IMR-90 (cell line): Measurements from ENCODE around the gene ICAM1. TPM values are rescaled to one million over a fixed set of nuclear protein-coding genes. Genes with fewer than 3 reads are reported as not detected.
A peak's percentile ranks its signal among the peaks of the same experiment; 100 is the strongest.

Experiments
- ATAC-seq: fragments of 200-7000 bp; cut with Tn5 transposase; 2 replicates; pipeline ENCODE4 v1.9.1; 2020; ENCODE audit warnings: low read depth, mild to moderate bottlenecking, moderate library complexity
- BruUV-seq: library from RNA; stranded (reverse); fragments of 400-500 nt; replicated peaks from 2 replicates; lab custom pipeline; 2021; lab: Mats Ljungman, UMichigan
- CTCF ChIA-PET: fragments of 300-600 bp; formaldehyde crosslinking; extraction: SDS; loops from one replicate; lab custom pipeline; 2021; ENCODE audit warnings: antibody characterized with exemption; lab: Yijun Ruan, JAX
- POLR2A ChIA-PET: fragments of 300-600 bp; sonication (Branson Sonifier 250); formaldehyde crosslinking; loops from one replicate; lab custom pipeline; 2022; ENCODE audit warnings: antibody characterized with exemption; ENCODE audit not compliant: unreplicated experiment; lab: Charles Lee
- DNase-seq: peaks from one replicate; pipeline ENCODE4 v3.0.0; 2013
- H2AFZ ChIP-seq: replicated peaks from 2 replicates; pipeline ENCODE3; 2013; ENCODE audit warnings: low read length, mild to moderate bottlenecking; ENCODE audit not compliant: poor library complexity
- H2AK5ac ChIP-seq: 2 replicates; pipeline ENCODE4 v1.6.1; 2013; ENCODE audit warnings: low read depth, low read length, inconsistent platforms
- H2AK9ac ChIP-seq: replicated peaks from 2 replicates; pipeline ENCODE3; 2013; ENCODE audit warnings: mild to moderate bottlenecking, low read depth, low read length, moderate library complexity; ENCODE audit not compliant: poor library complexity
- H2BK120ac ChIP-seq: 2 replicates; pipeline ENCODE4 v1.6.1; 2013; ENCODE audit warnings: low read depth, low read length, inconsistent platforms
- H2BK15ac ChIP-seq: 3 replicates; pipeline ENCODE4 v1.6.1; 2013; ENCODE audit warnings: low read depth, low read length, inconsistent platforms
- H2BK20ac ChIP-seq: 2 replicates; pipeline ENCODE4 v1.6.1; 2013; ENCODE audit warnings: low read depth, mild to moderate bottlenecking, inconsistent platforms, low read length, moderate library complexity
- H2BK5ac ChIP-seq: 2 replicates; pipeline ENCODE4 v1.6.1; 2013; ENCODE audit warnings: mild to moderate bottlenecking, low read depth, low read length, inconsistent platforms; ENCODE audit not compliant: poor library complexity, severe bottlenecking
- H3K14ac ChIP-seq: replicated peaks from 2 replicates; pipeline ENCODE4 v1.6.1; 2013; ENCODE audit warnings: low read depth, low read length, inconsistent platforms
- H3K18ac ChIP-seq: 2 replicates; pipeline ENCODE4 v1.6.1; 2013; ENCODE audit warnings: low read depth, low read length, control low read depth
- H3K23ac ChIP-seq: 2 replicates; pipeline ENCODE4 v1.6.1; 2013; ENCODE audit warnings: low read depth, low read length, inconsistent platforms
- H3K27ac ChIP-seq: 2 replicates; pipeline ENCODE4 v1.5.1; 2013; ENCODE audit warnings: mild to moderate bottlenecking, control low read depth, low read length; ENCODE audit not compliant: insufficient read depth
- H3K27me3 ChIP-seq: 2 replicates; pipeline ENCODE4 v1.6.1; 2013; ENCODE audit warnings: low read length; ENCODE audit not compliant: control insufficient read depth, insufficient read depth
- H3K36me3 ChIP-seq: 2 replicates; pipeline ENCODE4 v1.6.1; 2013; ENCODE audit warnings: low read length, mixed read lengths; ENCODE audit not compliant: control insufficient read depth, insufficient read depth
- H3K4ac ChIP-seq: 2 replicates; pipeline ENCODE4 v1.6.1; 2013; ENCODE audit warnings: low read depth, low read length, inconsistent platforms
- H3K4me1 ChIP-seq: 2 replicates; pipeline ENCODE4 v1.6.1; 2013; ENCODE audit warnings: low read length, mixed read lengths; ENCODE audit not compliant: control insufficient read depth, insufficient read depth
- H3K4me2 ChIP-seq: 2 replicates; pipeline ENCODE4 v1.6.1; 2013; ENCODE audit warnings: low read depth, mild to moderate bottlenecking, control low read depth, low read length, moderate library complexity
- H3K4me3 ChIP-seq: 2 replicates; pipeline ENCODE4 v1.5.1; 2013; ENCODE audit warnings: low read depth, mild to moderate bottlenecking, control low read depth, low read length, moderate library complexity; ENCODE audit not compliant: insufficient read depth
- H3K56ac ChIP-seq: 2 replicates; pipeline ENCODE4 v1.6.1; 2013; ENCODE audit warnings: low read length, inconsistent platforms; ENCODE audit not compliant: insufficient read depth; ENCODE audit errors: extremely low read depth
- H3K79me1 ChIP-seq, 2 experiments: 2 replicates each; pipeline ENCODE4 v1.6.1; 2013; ENCODE audit warnings: low read length in 2 of 2, inconsistent platforms in 1 of 2, low read depth in 1 of 2
- H3K9ac ChIP-seq: 2 replicates; pipeline ENCODE4 v1.6.1; 2013; ENCODE audit warnings: low read depth, low read length, control low read depth
- H3K9me1 ChIP-seq: 2 replicates; pipeline ENCODE4 v1.6.1; 2013; ENCODE audit warnings: low read length, inconsistent platforms; ENCODE audit not compliant: insufficient read depth
- H3K9me3 ChIP-seq: 2 replicates; pipeline ENCODE4 v1.6.1; 2013; ENCODE audit warnings: low read length; ENCODE audit not compliant: control insufficient read depth, insufficient read depth
- H4K20me1 ChIP-seq: 2 replicates; pipeline ENCODE4 v1.6.1; 2013; ENCODE audit warnings: low read length, inconsistent platforms; ENCODE audit not compliant: insufficient read depth
- H4K5ac ChIP-seq: 2 replicates; pipeline ENCODE4 v1.6.1; 2013; ENCODE audit warnings: mild to moderate bottlenecking, low read depth, low read length, control low read depth
- H4K8ac ChIP-seq, 2 experiments: 2 replicates each; pipeline ENCODE4 v1.6.1; 2013; ENCODE audit warnings: low read depth in 2 of 2, low read length in 2 of 2, control low read depth in 1 of 2, inconsistent platforms in 1 of 2
- H4K91ac ChIP-seq: 2 replicates; pipeline ENCODE4 v1.6.1; 2013; ENCODE audit warnings: low read depth, low read length, inconsistent platforms; ENCODE audit not compliant: insufficient read depth
- BHLHE40 ChIP-seq: fragments of 150-350 bp; IDR thresholded peaks from 2 replicates; pipeline ENCODE4 v1.6.1; 2016; ENCODE audit warnings: mild to moderate bottlenecking, low read depth, low read length
- CEBPB ChIP-seq: IDR thresholded peaks from 2 replicates; pipeline ENCODE4 v1.6.1; 2012; ENCODE audit warnings: low read depth, low read length, improper control_type of control experiment
- CHD1 ChIP-seq: IDR thresholded peaks from 2 replicates; pipeline ENCODE4 v1.6.1; 2012; ENCODE audit warnings: low read depth, low read length, improper control_type of control experiment
- CTCF ChIP-seq: conservative IDR thresholded peaks from 2 replicates; pipeline ENCODE4 v1.5.1; 2012; ENCODE audit warnings: mild to moderate bottlenecking, low read depth, low read length, improper control_type of control experiment
- FOS ChIP-seq: fragments of 150-350 bp; IDR thresholded peaks from 2 replicates; pipeline ENCODE4 v1.6.1; 2016; ENCODE audit warnings: low read depth, low read length
- MAFK ChIP-seq: IDR thresholded peaks from 2 replicates; pipeline ENCODE4 v1.6.1; 2012; ENCODE audit warnings: low read depth, low read length, improper control_type of control experiment
- MAZ ChIP-seq: IDR thresholded peaks from 2 replicates; pipeline ENCODE4 v1.6.1; 2012; ENCODE audit warnings: low read depth, mild to moderate bottlenecking, low read length, improper control_type of control experiment, moderate library complexity, borderline replicate concordance
- MXI1 ChIP-seq: IDR thresholded peaks from 2 replicates; pipeline ENCODE4 v1.6.1; 2012; ENCODE audit warnings: low read depth, mild to moderate bottlenecking, low read length, moderate library complexity, borderline replicate concordance
- NFE2L2 ChIP-seq: fragments of 150-350 bp; IDR thresholded peaks from 2 replicates; pipeline ENCODE4 v1.6.1; 2016; ENCODE audit warnings: low read depth, mild to moderate bottlenecking, low read length
- POLR2A ChIP-seq: IDR thresholded peaks from 2 replicates; pipeline ENCODE4 v1.6.1; 2012; ENCODE audit warnings: mild to moderate bottlenecking, low read depth, low read length
- RCOR1 ChIP-seq: IDR thresholded peaks from 2 replicates; pipeline ENCODE4 v1.6.1; 2012; ENCODE audit warnings: mild to moderate bottlenecking, low read length, improper control_type of control experiment; ENCODE audit not compliant: insufficient replicate concordance
- RFX5 ChIP-seq: IDR thresholded peaks from 2 replicates; pipeline ENCODE4 v1.8.0; 2012; ENCODE audit warnings: low read depth, mild to moderate bottlenecking, low read length, moderate library complexity
- SMC3 ChIP-seq: fragments of 150-350 bp; IDR thresholded peaks from 2 replicates; pipeline ENCODE4 v1.6.1; 2016; ENCODE audit warnings: low read depth, mild to moderate bottlenecking, antibody characterized with exemption, low read length, moderate library complexity
- WGBS, 2 experiments: methylation state at CpG; one replicate each; pipeline versions ENCODE4 v1.1.5 to v1.1.7; 2013; ENCODE audit warnings: missing lambda C conversion rate in 2 of 2; ENCODE audit not compliant: insufficient read length in 1 of 2; ENCODE audit errors: extremely low coverage in 2 of 2; 5-methylcytosine and 5-hydroxymethylcytosine counted together
- dilution Hi-C: fragments of 300-500 bp; cut with HindIII; formaldehyde crosslinking; loops from one replicate; pipeline ENCODE4 v1.14.3; 2018; ENCODE audit warnings: low sequenced_read_pairs; ENCODE audit not compliant: unreplicated experiment
- in situ Hi-C: fragments of 300-500 bp; cut with MboI; formaldehyde crosslinking; loops from 3 replicates; pipeline ENCODE4 v1.14.3; 2019; ENCODE audit warnings: low sequenced_read_pairs, inconsistent platforms, mixed read lengths
- intact Hi-C: fragments of 100-400 bp; cut with micrococcal nuclease; formaldehyde crosslinking; loops from 2 replicates; pipeline ENCODE4 v1.10.0; 2022
- polyA plus RNA-seq, 3 experiments: library from polyadenylated mRNA; depleted of rRNA; stranded (reverse); fragments of >200 nt; gene quantifications; 2 replicates each; pipeline ENCODE4 v1.2.3, GENCODE V29; 2012; ENCODE audit warnings: low replicate concordance in 1 of 3
- total RNA-seq: library from RNA; depleted of rRNA; stranded (reverse); fragments of >200 nt; gene quantifications from 2 replicates; pipeline ENCODE4 v1.2.3, GENCODE V29; 2012
- TF ChIP-seq, protein P1 (sequence below): fragments of 150-350 bp; IDR thresholded peaks from 2 replicates; pipeline ENCODE4 v1.6.1; 2017; ENCODE audit warnings: mild to moderate bottlenecking, antibody characterized with exemption, low read length, low read depth

ICAM1 gene
- total and polyA plus RNA-seq, 2 of the 4 experiments (the other 2 are of a cell fraction): 10.6 to 19.1 TPM

DNA sequence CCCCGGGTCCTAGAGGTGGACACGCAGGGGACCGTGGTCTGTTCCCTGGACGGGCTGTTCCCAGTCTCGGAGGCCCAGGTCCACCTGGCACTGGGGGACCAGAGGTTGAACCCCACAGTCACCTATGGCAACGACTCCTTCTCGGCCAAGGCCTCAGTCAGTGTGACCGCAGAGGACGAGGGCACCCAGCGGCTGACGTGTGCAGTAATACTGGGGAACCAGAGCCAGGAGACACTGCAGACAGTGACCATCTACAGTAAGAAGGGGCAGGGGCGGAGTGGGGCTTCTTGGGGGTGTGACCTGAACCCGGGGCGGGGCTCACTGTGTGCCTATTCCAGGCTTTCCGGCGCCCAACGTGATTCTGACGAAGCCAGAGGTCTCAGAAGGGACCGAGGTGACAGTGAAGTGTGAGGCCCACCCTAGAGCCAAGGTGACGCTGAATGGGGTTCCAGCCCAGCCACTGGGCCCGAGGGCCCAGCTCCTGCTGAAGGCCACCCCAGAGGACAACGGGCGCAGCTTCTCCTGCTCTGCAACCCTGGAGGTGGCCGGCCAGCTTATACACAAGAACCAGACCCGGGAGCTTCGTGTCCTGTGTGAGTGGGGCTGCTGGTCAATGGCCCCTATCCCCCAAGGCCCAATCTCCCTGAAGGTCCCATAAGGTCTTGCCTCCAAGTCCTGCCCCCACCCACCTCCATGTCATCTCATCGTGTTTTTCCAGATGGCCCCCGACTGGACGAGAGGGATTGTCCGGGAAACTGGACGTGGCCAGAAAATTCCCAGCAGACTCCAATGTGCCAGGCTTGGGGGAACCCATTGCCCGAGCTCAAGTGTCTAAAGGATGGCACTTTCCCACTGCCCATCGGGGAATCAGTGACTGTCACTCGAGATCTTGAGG is 13.4 kb downstream of the ICAM1 start (continued):
- TF ChIP-seq, protein P1, sequence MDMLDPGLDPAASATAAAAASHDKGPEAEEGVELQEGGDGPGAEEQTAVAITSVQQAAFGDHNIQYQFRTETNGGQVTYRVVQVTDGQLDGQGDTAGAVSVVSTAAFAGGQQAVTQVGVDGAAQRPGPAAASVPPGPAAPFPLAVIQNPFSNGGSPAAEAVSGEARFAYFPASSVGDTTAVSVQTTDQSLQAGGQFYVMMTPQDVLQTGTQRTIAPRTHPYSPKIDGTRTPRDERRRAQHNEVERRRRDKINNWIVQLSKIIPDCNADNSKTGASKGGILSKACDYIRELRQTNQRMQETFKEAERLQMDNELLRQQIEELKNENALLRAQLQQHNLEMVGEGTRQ: no peak

GRCh38 chr19:10284960-10285278 is 14.0 kb downstream of the ICAM1 start:
- dilution Hi-C loops (no loop called here), intact Hi-C loops (no loop called here), in situ Hi-C loops (no loop called here)
- Histone ChIP-seq H2AK9ac (peak overlapping the region; percentile 71), H3K14ac (no peak overlapping the region), H2BK5ac (no peak overlapping the region), H3K36me3 (peaks cover 2% of the 10 kb centered on the region; the same call in 1 of the 2 replicates), H2BK120ac (no peak overlapping the region), H4K20me1 (no peaks in the 10 kb centered on the region), H3K9ac (no peak overlapping the region), H4K5ac (no peak overlapping the region), H3K27me3 (no peaks in the 10 kb centered on the region; the same call in 1 of the 2 replicates), H3K79me1 (no peaks in the 10 kb centered on the region), H3K9me3 (no peaks in the 10 kb centered on the region), H3K4ac (no peak overlapping the region), H4K91ac (no peak overlapping the region), H2AFZ (no peak overlapping the region), H3K27ac (no peak overlapping the region), H3K4me3 (no peak overlapping the region), H3K4me1 (peaks cover 14% of the 10 kb centered on the region), H4K8ac (no peak overlapping the region), H3K18ac (no peak overlapping the region), H2BK20ac (no peak overlapping the region), H3K56ac (no peak overlapping the region), H3K4me2 (no peak overlapping the region), H2AK5ac (no peak overlapping the region), H3K23ac (no peak overlapping the region), H3K9me1 (peaks cover 12% of the 10 kb centered on the region), H2BK15ac (no peak overlapping the region)
- WGBS, 2 experiments: 100% methylated on average over 2 of the region's 13 CpGs; no CpG with 5 or more reads in 1 of the 2 experiments
- no TSS peak for BruUV-seq
- POLR2A ChIA-PET: no interaction called here
- CTCF ChIA-PET: interaction anchor here (2.1 kb wide), 1 partner anchor 104 kb away, joined by 5 read pairs; no protein-coding TSS in a partner anchor
- DNase-seq (no peak), ATAC-seq (no peak)
- no peak for TF ChIP-seq CTCF
- no peak for TF ChIP-seq POLR2A
- no peak for TF ChIP-seq MAFK
- no peak for TF ChIP-seq SMC3
- no peak for TF ChIP-seq NFE2L2
- no peak for TF ChIP-seq CHD1
- TF ChIP-seq CEBPB: no peak
- TF ChIP-seq RFX5: no peak
- TF ChIP-seq BHLHE40: no peak
- no peak for TF ChIP-seq RCOR1
- no peak for TF ChIP-seq FOS
- TF ChIP-seq MXI1: no peak
- no peak for TF ChIP-seq MAZ
